SU-DHL-6 (cell line): Measurements from ENCODE around the gene IL17REL.

ENCODE experiments used
- H2AFZ ChIP-seq: fragments of 200-600 bp; sonication (generic); 2 replicates; pipeline ENCODE4 v1.6.1; 2014; ENCODE audit warnings: low read depth, mild to moderate bottlenecking, moderate library complexity, mixed read lengths, antibody characterized with exemption, low read length; ENCODE audit not compliant: severe bottlenecking
- H3F3A ChIP-seq: fragments of 200-600 bp; shearing (Covaris generic); 2 replicates; pipeline ENCODE4 v1.6.0; 2016; ENCODE audit warnings: antibody characterized with exemption, mild to moderate bottlenecking; ENCODE audit not compliant: insufficient read depth
- H3K27ac ChIP-seq: fragments of 200-600 bp; sonication (generic); 2 replicates; pipeline ENCODE4 v1.5.1; 2016; ENCODE audit warnings: low read depth, mild to moderate bottlenecking, low read length, moderate library complexity, mixed read lengths
- H3K27me3 ChIP-seq: fragments of 200-600 bp; sonication (generic), shearing (Covaris generic); 2 replicates; pipeline ENCODE4 v1.6.0; 2014; ENCODE audit warnings: mild to moderate bottlenecking, low read length
- H3K36me3 ChIP-seq: fragments of 200-600 bp; sonication (generic); 2 replicates; pipeline ENCODE4 v1.6.1; 2014; ENCODE audit warnings: mild to moderate bottlenecking, low read length, mixed read lengths
- H3K4me2 ChIP-seq: fragments of 300-600, 200-600 bp; shearing (Covaris generic), sonication (generic); 2 replicates; pipeline ENCODE4 v1.6.0; 2014; ENCODE audit warnings: low read length, low read depth, mild to moderate bottlenecking; ENCODE audit not compliant: poor library complexity, severe bottlenecking
- H3K4me3 ChIP-seq: fragments of 200-600 bp; sonication (generic); 2 replicates; pipeline ENCODE4 v1.5.1; 2014; ENCODE audit warnings: antibody characterized with exemption, low read length, mild to moderate bottlenecking, mixed read lengths; ENCODE audit not compliant: insufficient read depth, poor library complexity, severe bottlenecking
- H3K79me2 ChIP-seq: fragments of 200-600 bp; sonication (generic); 2 replicates; pipeline ENCODE4 v1.6.1; 2014; ENCODE audit warnings: mild to moderate bottlenecking, low read length, moderate library complexity; ENCODE audit not compliant: insufficient read depth
- H3K9ac ChIP-seq: fragments of 200-600 bp; sonication (generic); 2 replicates; pipeline ENCODE4 v1.7.0; 2014; ENCODE audit warnings: mild to moderate bottlenecking, low read length
- H3K9me2 ChIP-seq: fragments of 200-600 bp; sonication (generic); replicated peaks from 2 replicates; pipeline ENCODE4 v1.6.1; 2014; ENCODE audit warnings: low read length; ENCODE audit not compliant: insufficient read depth
- H3K9me3 ChIP-seq: fragments of 200-600 bp; sonication (generic); 2 replicates; pipeline ENCODE4 v1.6.1; 2014; ENCODE audit warnings: low read length, mixed read lengths; ENCODE audit not compliant: insufficient read depth
- H4K20me1 ChIP-seq: fragments of 200-600 bp; sonication (generic); 2 replicates; pipeline ENCODE4 v1.6.1; 2014; ENCODE audit warnings: low read depth, mild to moderate bottlenecking, antibody characterized with exemption, low read length, moderate library complexity, mixed read lengths
- EZH2phosphoT487 ChIP-seq: fragments of 200-600 bp; sonication (generic), shearing (Covaris generic); conservative IDR thresholded peaks from 2 replicates; pipeline ENCODE4 v1.6.1; 2018; ENCODE audit warnings: mild to moderate bottlenecking, antibody characterized with exemption, low read length, moderate library complexity, mixed read lengths
- TF ChIP-seq, protein P1 (sequence below): fragments of 200-600 bp; sonication (generic); IDR thresholded peaks from one replicate; pipeline ENCODE4 v1.5.1; 2017; ENCODE audit warnings: antibody characterized with exemption, mild to moderate bottlenecking, low read length, moderate library complexity; ENCODE audit not compliant: insufficient read depth, poor library complexity, severe bottlenecking

Gene IL17REL

DNA sequence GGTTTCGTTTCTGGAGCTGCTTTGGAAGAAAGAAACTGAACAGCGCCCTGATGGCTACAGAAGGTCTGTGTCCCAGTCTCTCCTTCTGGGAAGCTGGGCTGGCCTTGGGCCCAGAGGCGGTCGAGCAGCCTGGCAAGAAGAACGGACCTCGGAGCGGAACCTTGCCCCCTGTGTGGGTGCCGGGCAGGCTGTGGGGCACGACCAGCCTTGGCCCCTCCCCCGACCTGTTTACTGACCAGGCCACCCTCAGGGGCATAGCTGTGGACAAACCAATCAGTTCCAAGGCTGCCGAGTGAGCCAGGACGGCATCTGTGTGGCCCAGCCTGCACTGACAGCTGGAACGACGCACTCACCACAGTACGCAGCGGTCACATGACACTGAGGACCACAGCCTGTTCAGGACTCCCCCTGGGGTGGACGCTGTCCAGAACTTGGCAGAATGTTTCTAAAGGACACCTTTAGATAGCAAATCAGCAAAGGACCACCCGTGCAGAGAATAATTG lies 44.8 kb downstream of the IL17REL start:
- H3K27ac ChIP-seq, result no peak overlapping the region
- H3K4me3 ChIP-seq, result no peak overlapping the region
- no peak overlapping the region for H2AFZ ChIP-seq
- no peaks in the 10 kb centered on the region for H3K9me2 ChIP-seq
- H3F3A ChIP-seq, result peaks cover 7% of the 10 kb centered on the region; the same call in 1 of the 2 replicates
- peaks cover 13% of the 10 kb centered on the region for H3K79me2 ChIP-seq
- no peak overlapping the region for H3K4me2 ChIP-seq
- H4K20me1 ChIP-seq, result no peaks in the 10 kb centered on the region; the same call in 1 of the 2 replicates
- H3K36me3 ChIP-seq, result no peaks in the 10 kb centered on the region
- H3K9ac ChIP-seq, result no peak overlapping the region
- TF ChIP-seq, protein P1, sequence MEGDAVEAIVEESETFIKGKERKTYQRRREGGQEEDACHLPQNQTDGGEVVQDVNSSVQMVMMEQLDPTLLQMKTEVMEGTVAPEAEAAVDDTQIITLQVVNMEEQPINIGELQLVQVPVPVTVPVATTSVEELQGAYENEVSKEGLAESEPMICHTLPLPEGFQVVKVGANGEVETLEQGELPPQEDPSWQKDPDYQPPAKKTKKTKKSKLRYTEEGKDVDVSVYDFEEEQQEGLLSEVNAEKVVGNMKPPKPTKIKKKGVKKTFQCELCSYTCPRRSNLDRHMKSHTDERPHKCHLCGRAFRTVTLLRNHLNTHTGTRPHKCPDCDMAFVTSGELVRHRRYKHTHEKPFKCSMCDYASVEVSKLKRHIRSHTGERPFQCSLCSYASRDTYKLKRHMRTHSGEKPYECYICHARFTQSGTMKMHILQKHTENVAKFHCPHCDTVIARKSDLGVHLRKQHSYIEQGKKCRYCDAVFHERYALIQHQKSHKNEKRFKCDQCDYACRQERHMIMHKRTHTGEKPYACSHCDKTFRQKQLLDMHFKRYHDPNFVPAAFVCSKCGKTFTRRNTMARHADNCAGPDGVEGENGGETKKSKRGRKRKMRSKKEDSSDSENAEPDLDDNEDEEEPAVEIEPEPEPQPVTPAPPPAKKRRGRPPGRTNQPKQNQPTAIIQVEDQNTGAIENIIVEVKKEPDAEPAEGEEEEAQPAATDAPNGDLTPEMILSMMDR, result no peak
- no peaks in the 10 kb centered on the region for H3K27me3 ChIP-seq
- no peaks in the 10 kb centered on the region for H3K9me3 ChIP-seq

DNA sequence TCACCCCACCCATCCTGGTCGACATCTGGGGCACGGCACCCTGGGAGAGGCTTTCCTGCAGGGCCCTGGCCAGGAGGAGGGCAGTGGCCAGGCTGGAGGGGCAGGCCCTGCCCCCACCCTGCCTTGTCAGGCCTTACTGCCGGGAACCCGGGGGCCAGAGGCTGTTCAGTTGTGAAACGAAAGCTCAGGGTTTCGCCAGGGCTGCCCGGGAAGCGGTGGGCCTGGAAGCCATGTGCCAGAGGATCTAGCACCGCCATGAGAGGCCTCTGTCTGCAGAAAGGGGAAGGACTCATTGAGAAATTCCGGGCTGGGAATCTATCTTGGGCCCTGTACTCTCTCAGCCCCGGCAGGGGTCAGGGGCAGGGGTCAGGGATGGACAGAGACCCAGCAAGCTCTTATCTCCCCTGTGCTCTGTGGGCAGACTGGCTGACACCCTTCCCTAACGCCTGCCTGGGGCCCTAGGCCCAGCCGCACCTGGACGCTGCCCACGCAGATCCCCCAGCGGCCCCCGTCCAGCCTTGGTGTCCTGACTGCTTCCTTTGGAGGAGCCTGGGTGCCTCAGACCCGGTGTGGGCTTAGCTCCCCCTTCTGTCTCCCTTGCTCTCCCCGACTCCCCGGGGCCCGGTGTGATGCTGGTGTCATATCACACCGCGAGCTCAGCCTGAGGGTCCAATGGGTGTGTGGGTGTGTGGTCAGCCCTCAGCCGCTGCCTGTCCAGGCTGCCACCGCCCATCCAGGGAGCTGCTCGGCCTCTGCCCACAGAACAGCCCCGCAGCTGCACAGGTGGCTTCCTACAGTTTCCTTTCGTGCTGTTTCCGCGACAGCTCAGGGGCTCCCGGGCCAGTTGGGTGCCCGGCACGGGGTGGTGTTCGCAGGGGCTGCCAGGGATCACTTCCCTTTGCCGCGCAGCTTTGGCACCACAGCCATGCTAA lies 45.5 kb downstream of the IL17REL start:
- Histone ChIP-seq H4K20me1 (peaks cover 3% of the 10 kb centered on the region; the same call in 1 of the 2 replicates), H3K9me3 (no peaks in the 10 kb centered on the region), H3K9ac (no peak overlapping the region), H3K27ac (no peak overlapping the region), H2AFZ (no peak overlapping the region), H3K4me3 (no peak overlapping the region), H3K36me3 (no peaks in the 10 kb centered on the region), H3K4me2 (no peak overlapping the region), H3F3A (peaks cover 7% of the 10 kb centered on the region; the same call in 1 of the 2 replicates), H3K9me2 (no peaks in the 10 kb centered on the region), H3K79me2 (peaks cover 19% of the 10 kb centered on the region), H3K27me3 (no peaks in the 10 kb centered on the region)
- TF ChIP-seq, protein P1, result no peak
- no peak for TF ChIP-seq EZH2phosphoT487

DNA sequence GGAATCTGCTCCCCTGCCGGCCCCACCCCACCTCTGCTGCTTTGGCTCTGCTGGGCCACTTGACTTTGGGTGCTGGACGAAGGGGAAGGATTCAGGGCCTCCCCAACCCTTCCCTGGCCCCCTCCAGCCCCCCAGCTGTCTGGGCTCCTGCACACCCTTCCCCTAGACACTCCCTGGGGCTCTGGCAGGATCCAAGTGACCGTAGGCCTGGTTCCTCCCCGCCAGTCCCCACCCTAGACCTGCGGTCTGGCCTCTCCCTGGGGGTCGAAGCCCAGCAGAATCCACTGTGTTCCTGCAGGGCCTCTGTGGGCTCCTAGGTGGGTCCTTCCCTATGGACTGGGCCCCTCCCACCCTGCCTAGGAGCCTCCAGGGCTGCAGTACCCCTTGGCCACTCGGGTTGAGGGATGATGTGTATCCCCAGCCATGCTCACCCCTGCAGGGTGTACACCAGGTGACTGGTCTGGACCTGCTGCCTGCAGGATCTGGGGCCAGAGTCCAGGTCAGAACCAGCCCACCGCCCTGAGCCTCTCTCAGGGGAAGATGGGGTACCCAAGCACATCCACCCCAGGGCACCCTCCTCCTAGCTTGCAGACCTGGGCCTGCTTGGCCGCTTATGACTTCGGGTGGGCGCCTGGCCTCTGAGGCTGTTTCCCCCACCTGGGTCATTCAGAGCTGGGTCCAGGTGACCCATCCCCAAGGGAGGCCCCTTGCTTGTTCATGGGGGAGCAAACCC lies 46.4 kb downstream of the IL17REL start:
- Histone ChIP-seq H3K79me2 (peaks cover 28% of the 10 kb centered on the region), H3F3A (peaks cover 7% of the 10 kb centered on the region; the same call in 1 of the 2 replicates), H3K9me2 (no peaks in the 10 kb centered on the region), H3K36me3 (no peaks in the 10 kb centered on the region; the same call in 1 of the 2 replicates), H3K9me3 (no peaks in the 10 kb centered on the region), H2AFZ (no peak overlapping the region), H3K9ac (no peak overlapping the region), H4K20me1 (peaks cover 3% of the 10 kb centered on the region; the same call in 1 of the 2 replicates), H3K4me3 (no peak overlapping the region), H3K27me3 (no peaks in the 10 kb centered on the region), H3K4me2 (no peak overlapping the region), H3K27ac (no peak overlapping the region)
- TF ChIP-seq, protein P1, result no peak
- no peak for TF ChIP-seq EZH2phosphoT487
